ENCODE data around the gene LEP. TPM values are rescaled to one million over a fixed set of nuclear protein-coding genes. Genes with fewer than 3 reads are reported as not detected.

LEP gene
- total RNA-seq, 1 experiment from 2014 or later = not detected

DNA sequence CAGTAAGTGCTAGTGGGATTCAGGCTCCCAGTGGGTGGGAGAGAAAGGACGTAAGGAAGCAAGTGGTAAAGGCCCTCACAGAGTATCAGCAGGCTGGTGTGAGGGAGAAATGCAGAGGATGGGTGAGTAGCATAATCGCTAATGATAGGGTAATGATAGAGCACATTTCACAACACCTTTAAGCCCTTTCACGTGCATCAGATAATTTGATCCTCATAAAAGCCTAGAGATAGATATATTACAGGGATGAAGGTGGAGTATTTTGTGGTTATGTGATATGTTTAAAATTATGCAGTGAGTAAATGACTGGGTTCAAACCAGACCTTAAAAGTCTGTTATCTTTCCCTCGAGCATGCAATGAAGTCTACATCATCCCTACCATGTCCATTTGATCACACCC is 10.3 kb downstream of the LEP start:
- Histone ChIP-seq H3K27ac (ENCODE audit: low read length) (no peak overlapping the region), H3K4me1 (ENCODE audit: control insufficient read depth, insufficient read depth, low read length) (no peaks in the 10 kb centered on the region), H3K4me3 (ENCODE audit: low read depth in 2 of 2, low read length in 2 of 2) (no peak overlapping the region), H3K9me3 (ENCODE audit: control insufficient read depth, insufficient read depth, low read depth, low read length) (no peaks in the 10 kb centered on the region), H3K27me3 (ENCODE audit: control insufficient read depth, insufficient read depth, low read length) (peaks cover 10% of the 10 kb centered on the region), H3K36me3 (ENCODE audit: control insufficient read depth, insufficient read depth, low read length) (no peaks in the 10 kb centered on the region)
- POLR2A ChIA-PET = no interaction called here
- no TSS peak for BruUV-seq (replicated peaks)
- DNase-seq (ENCODE audit: low read depth, low spot score) (no peak), ATAC-seq (no peak)
- intact Hi-C loops (cut with micrococcal nuclease; ENCODE audit: unreplicated experiment) = no loop called here
- CTCF ChIA-PET = no interaction called here
- TF ChIP-seq REST (IDR thresholded peaks at IDR 0.05; ENCODE audit: insufficient read depth in 1 of 2, low read depth in 2 of 2, low read length in 1 of 2) (no peak), POLR2AphosphoS5 (IDR thresholded peaks at IDR 0.05; ENCODE audit: low read depth, low read length) (no peak), SIN3A (IDR thresholded peaks at IDR 0.05; ENCODE audit: borderline replicate concordance, insufficient read depth, low read depth, low read length) (no peak), TCF7L2 (IDR thresholded peaks at IDR 0.05; ENCODE audit: low read depth, low read length) (no peak)
- in situ Hi-C loops (cut with HindIII; ENCODE audit: low pct_unique_long_range_greater_than_20kb, low sequenced_read_pairs) = no loop called here

DNA sequence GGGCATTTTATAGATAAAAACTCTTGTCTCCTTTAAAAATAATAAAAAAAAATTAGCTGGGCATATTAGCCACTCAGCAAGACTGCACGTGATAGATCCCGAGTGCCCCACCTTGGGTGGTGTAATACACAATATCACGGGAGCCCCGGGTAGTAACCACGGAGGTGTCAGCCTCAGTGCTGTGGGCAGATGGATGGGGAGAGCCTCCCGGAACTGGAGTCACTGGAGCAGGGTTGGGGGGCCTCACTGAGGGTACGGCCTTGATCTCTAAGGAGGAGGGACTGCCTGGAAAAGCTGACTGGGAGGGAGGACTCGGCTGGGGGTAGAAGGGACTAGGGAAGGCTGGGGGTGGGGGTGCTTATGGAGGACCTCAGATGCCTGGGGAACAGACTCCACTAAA is 12.6 kb downstream of the LEP start:
- no peaks in the 10 kb centered on the region for H3K36me3 ChIP-seq (ENCODE audit: control insufficient read depth, insufficient read depth, low read length)
- H3K9me3 ChIP-seq (ENCODE audit: control insufficient read depth, insufficient read depth, low read depth, low read length) = no peaks in the 10 kb centered on the region
- ChIA-PET POLR2A (no interaction called here), CTCF (interaction anchor here (0.6 kb wide), 1 partner anchor 46 kb away, joined by 3 read pairs; no protein-coding TSS in a partner anchor)
- DNase-seq (ENCODE audit: low read depth, low spot score) (no peak), ATAC-seq (no peak)
- no peaks in the 10 kb centered on the region for H3K4me1 ChIP-seq (ENCODE audit: control insufficient read depth, insufficient read depth, low read length)
- BruUV-seq (replicated peaks) = no TSS peak
- TF ChIP-seq CTCF (IDR thresholded peaks at IDR 0.05) (no peak), POLR2AphosphoS5 (IDR thresholded peaks at IDR 0.05; ENCODE audit: low read depth, low read length) (no peak), SIN3A (IDR thresholded peaks at IDR 0.05; ENCODE audit: borderline replicate concordance, insufficient read depth, low read depth, low read length) (no peak), REST (IDR thresholded peaks at IDR 0.05; ENCODE audit: insufficient read depth in 1 of 2, low read depth in 2 of 2, low read length in 1 of 2) (no peak)
- H3K27me3 ChIP-seq (ENCODE audit: control insufficient read depth, insufficient read depth, low read length) = peaks cover 10% of the 10 kb centered on the region
- in situ Hi-C loops (cut with HindIII; ENCODE audit: low pct_unique_long_range_greater_than_20kb, low sequenced_read_pairs) = no loop called here
- no peak overlapping the region for H3K27ac ChIP-seq (ENCODE audit: low read length)
- no peak overlapping the region for H3K4me3 ChIP-seq (ENCODE audit: low read depth in 2 of 2, low read length in 2 of 2)
- intact Hi-C loops (cut with micrococcal nuclease; ENCODE audit: unreplicated experiment) = no loop called here

Measured in Panc1 (cell line).